Colonic mucosa (tissue), 4 donors: Measurements from ENCODE around the gene ST7. TPM values are rescaled to one million over a fixed set of nuclear protein-coding genes. Genes with fewer than 3 reads are reported as not detected.

ENCODE experiments used
- DNase-seq: peaks from one replicate; pipeline ENCODE4 v3.0.0-alpha.2; 2020
- H3K27ac ChIP-seq: fragments of 200-600 bp; one replicate; pipeline ENCODE4 v1.8.0; 2021
- H3K27me3 ChIP-seq: fragments of 200-600 bp; one replicate; pipeline ENCODE4 v1.8.0; 2021
- H3K36me3 ChIP-seq: fragments of 200-600 bp; one replicate; pipeline ENCODE4 v1.8.0; 2021
- H3K4me1 ChIP-seq: fragments of 200-600 bp; one replicate; pipeline ENCODE4 v1.8.0; 2021; ENCODE audit warnings: mild to moderate bottlenecking
- H3K4me3 ChIP-seq: fragments of 200-600 bp; one replicate; pipeline ENCODE4 v1.8.0; 2021
- H3K9ac ChIP-seq, 2 donors: one replicate each; pipeline ENCODE4 v1.7.0; 2013; ENCODE audit warnings: control low read depth in 2 of 2, low read depth in 2 of 2, low read length in 2 of 2
- H3K9me3 ChIP-seq: fragments of 200-600 bp; one replicate; pipeline ENCODE4 v1.8.0; 2021
- CTCF ChIP-seq: fragments of 200-600 bp; IDR thresholded peaks from one replicate; pipeline ENCODE4 v1.8.0; 2022; ENCODE audit warnings: antibody characterized with exemption, mild to moderate bottlenecking
- intact Hi-C: fragments of 100-400 bp; cut with DNase I; formaldehyde crosslinking; loops from one replicate; pipeline ENCODE4 v1.14.1; 2022
- total RNA-seq, 2 donors: library from RNA; stranded (reverse); fragmentation: NEBNext Ultra II Directional in 1 of 2; extraction: Animal tissue kit (Norgen Biotek cat#: 25700) in 1 of 2; gene quantifications; one replicate each; pipeline ENCODE4 v1.2.1, GENCODE V29; 2021
- donor health status: healthy.
- donor health status: DM: no; HTN: no; CAD: no.
- donor health status: DM: no; HTN: no; CAD: no.

The ST7 gene
- total RNA-seq, 2 donors from 2014 or later = 10.6 to 12.2 TPM

GRCh38 chr7:117202511-117202910 lies 249.2 kb downstream of the ST7 start:
- H3K27me3 ChIP-seq = no peaks in the 10 kb centered on the region
- no peak overlapping the region for H3K9ac ChIP-seq
- TF ChIP-seq CTCF = no peak
- no peak overlapping the region for H3K4me3 ChIP-seq
- H3K4me1 ChIP-seq = no peaks in the 10 kb centered on the region
- intact Hi-C loops = no loop called here
- H3K36me3 ChIP-seq = no peaks in the 10 kb centered on the region
- H3K27ac ChIP-seq = no peak overlapping the region
- H3K9me3 ChIP-seq = no peaks in the 10 kb centered on the region
- no peak for DNase-seq

- Histone ChIP-seq H3K36me3 (no peaks in the 10 kb centered on the region), H3K9ac (no peak overlapping the region), H3K27ac (no peak overlapping the region), H3K4me1 (no peaks in the 10 kb centered on the region), H3K27me3 (no peaks in the 10 kb centered on the region), H3K9me3 (no peaks in the 10 kb centered on the region), H3K4me3 (no peak overlapping the region)
- no peak for DNase-seq
- intact Hi-C loops = no loop called here
- no peak for TF ChIP-seq CTCF
Measured at GRCh38 chr7:117203205-117203604, 249.9 kb downstream of the ST7 start.

- intact Hi-C loops = no loop called here
- Histone ChIP-seq H3K9ac (no peak overlapping the region), H3K27ac (no peak overlapping the region), H3K4me3 (no peak overlapping the region), H3K36me3 (no peaks in the 10 kb centered on the region), H3K4me1 (no peaks in the 10 kb centered on the region), H3K27me3 (no peaks in the 10 kb centered on the region), H3K9me3 (no peaks in the 10 kb centered on the region)
- DNase-seq = no peak
- no peak for TF ChIP-seq CTCF
Measured at GRCh38 chr7:117205873-117206272, 252.6 kb downstream of the ST7 start.

- no peaks in the 10 kb centered on the region for H3K27me3 ChIP-seq
- no peak overlapping the region for H3K9ac ChIP-seq
- no peak overlapping the region for H3K4me3 ChIP-seq
- no peaks in the 10 kb centered on the region for H3K4me1 ChIP-seq
- TF ChIP-seq CTCF = no peak
- H3K9me3 ChIP-seq = no peaks in the 10 kb centered on the region
- H3K36me3 ChIP-seq = no peaks in the 10 kb centered on the region
- DNase-seq = no peak
- no peak overlapping the region for H3K27ac ChIP-seq
- intact Hi-C loops = no loop called here
Measured at GRCh38 chr7:117208257-117208656, 255.0 kb downstream of the ST7 start.

- Histone ChIP-seq H3K9me3 (no peaks in the 10 kb centered on the region), H3K36me3 (no peaks in the 10 kb centered on the region), H3K4me3 (no peak overlapping the region), H3K9ac (no peak overlapping the region), H3K27me3 (no peaks in the 10 kb centered on the region), H3K4me1 (no peaks in the 10 kb centered on the region), H3K27ac (no peak overlapping the region)
- no peak for TF ChIP-seq CTCF
- intact Hi-C loops = no loop called here
- no peak for DNase-seq
Measured at GRCh38 chr7:117210397-117210796, 257.1 kb downstream of the ST7 start.

- no peak for TF ChIP-seq CTCF
- H3K9me3 ChIP-seq = no peaks in the 10 kb centered on the region
- intact Hi-C loops = no loop called here
- no peak overlapping the region for H3K27ac ChIP-seq
- no peaks in the 10 kb centered on the region for H3K36me3 ChIP-seq
- no peaks in the 10 kb centered on the region for H3K4me1 ChIP-seq
- no peak overlapping the region for H3K9ac ChIP-seq
- no peak overlapping the region for H3K4me3 ChIP-seq
- no peaks in the 10 kb centered on the region for H3K27me3 ChIP-seq
- DNase-seq = no peak
Measured at GRCh38 chr7:117210908-117211307, 257.6 kb downstream of the ST7 start.
